ENCODE measurements around the gene EDAR. TPM values are rescaled to one million over a fixed set of nuclear protein-coding genes. Genes with fewer than 3 reads are reported as not detected.

EDAR gene
- polyA plus RNA-seq, 1 experiment: not detected

DNA sequence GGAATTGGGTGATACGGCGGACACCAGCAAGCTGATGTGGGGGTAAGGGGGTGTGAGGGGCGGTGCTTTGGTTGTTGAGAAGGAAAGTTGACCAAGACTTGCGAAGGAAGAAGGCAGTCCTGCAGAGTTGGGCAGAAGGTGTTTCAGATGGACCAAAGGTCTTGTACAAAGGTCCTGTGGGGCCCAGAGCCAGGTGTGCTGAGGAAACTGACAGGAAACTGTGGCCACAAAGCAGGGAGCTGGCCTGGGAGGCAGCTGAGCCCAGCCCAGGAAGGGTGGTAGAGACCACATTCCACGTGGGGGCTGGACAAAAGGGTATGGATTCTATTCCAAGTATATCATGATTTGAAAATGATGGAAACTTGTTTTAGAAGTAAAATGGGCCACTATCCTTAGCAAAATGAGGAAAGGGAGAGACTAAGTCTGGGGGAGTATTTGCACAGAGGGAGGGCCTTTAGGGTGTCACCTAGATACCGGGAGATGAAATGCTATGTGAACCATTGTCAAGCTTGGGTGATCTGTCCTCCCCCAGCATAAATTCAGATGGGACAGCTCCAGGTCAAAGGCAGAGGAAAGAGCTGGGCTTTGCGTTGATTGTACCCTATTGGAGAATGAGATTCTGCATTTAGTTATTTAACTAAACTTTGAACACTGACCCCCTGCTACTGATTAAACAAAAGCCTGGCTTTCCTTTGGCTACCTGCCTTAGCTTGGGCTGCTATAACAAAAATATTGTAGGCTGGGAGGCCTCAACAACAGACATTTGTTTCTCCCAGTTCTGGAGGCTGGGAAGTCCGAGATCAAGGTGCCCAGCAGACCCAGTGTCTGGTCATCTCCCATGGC is 4.3 kb upstream of the EDAR start:
- Histone ChIP-seq H3K4me3 (ENCODE audit: low read depth, low read length) (no peak overlapping the region), H3K27me3 (ENCODE audit: control insufficient read depth, insufficient read depth, low read length) (peaks cover 7% of the 10 kb centered on the region), H3K36me3 (ENCODE audit: control insufficient read depth, insufficient read depth, low read length) (no peaks in the 10 kb centered on the region)
- ChIA-PET POLR2A (no interaction called here), CTCF (interaction anchor here (0.8 to 1.6 kb wide), 2 partner anchors 9 to 24 kb away, joined by 3 to 4 read pairs; no protein-coding TSS in a partner anchor)
- no peak for DNase-seq (ENCODE audit: low read depth)
- no peak for TF ChIP-seq CTCF (IDR thresholded peaks at IDR 0.05; ENCODE audit: insufficient read depth, low read depth, low read length)

- POLR2A ChIA-PET: no interaction called here
- TF ChIP-seq CTCF (IDR thresholded peaks at IDR 0.05; ENCODE audit: insufficient read depth, low read depth, low read length): no peak
- Histone ChIP-seq H3K27me3 (ENCODE audit: control insufficient read depth, insufficient read depth, low read length) (peaks cover 16% of the 10 kb centered on the region), H3K4me3 (ENCODE audit: low read depth, low read length) (no peak overlapping the region), H3K36me3 (ENCODE audit: control insufficient read depth, insufficient read depth, low read length) (no peaks in the 10 kb centered on the region)
- no peak for DNase-seq (ENCODE audit: low read depth)
- CTCF ChIA-PET: no interaction called here
Measured at GRCh38 chr2:108988076-108988795, 784 bp downstream of the EDAR start.

DNA sequence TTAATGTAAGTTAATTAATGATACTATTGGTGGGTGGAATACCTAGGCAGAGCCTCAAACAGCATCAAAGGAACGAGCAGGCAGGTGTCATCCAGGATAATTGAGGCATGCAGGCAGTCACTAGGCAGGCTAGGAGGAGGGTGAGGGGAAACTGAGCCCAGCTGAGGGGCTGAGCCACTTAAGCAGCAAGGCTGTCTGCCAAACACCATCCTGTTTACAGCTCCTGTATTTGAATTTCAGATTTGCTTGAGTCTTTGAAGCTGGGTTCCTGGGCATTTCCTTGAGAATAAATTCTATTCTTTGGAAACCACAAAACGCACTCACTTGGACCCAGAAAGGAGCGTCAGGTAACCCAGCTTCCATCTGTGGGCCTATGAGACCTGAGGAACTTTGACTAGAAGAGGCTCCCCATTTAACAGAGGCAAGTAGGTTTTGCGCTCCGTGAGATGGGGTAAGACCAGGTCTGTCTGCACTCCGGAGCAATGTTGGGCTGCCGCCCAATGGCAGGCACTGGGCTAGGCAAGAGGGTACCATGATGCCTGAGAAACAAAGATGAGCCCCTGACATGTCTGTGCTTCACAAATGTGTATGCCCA is 2.0 kb downstream of the EDAR start:
- no peak for TF ChIP-seq CTCF (IDR thresholded peaks at IDR 0.05; ENCODE audit: insufficient read depth, low read depth, low read length)
- no peak overlapping the region for H3K4me3 ChIP-seq (ENCODE audit: low read depth, low read length)
- DNase-seq (ENCODE audit: low read depth): no peak
- ChIA-PET CTCF (no interaction called here), POLR2A (no interaction called here)
- H3K27me3 ChIP-seq (ENCODE audit: control insufficient read depth, insufficient read depth, low read length): peaks cover 16% of the 10 kb centered on the region
- no peaks in the 10 kb centered on the region for H3K36me3 ChIP-seq (ENCODE audit: control insufficient read depth, insufficient read depth, low read length)

DNA sequence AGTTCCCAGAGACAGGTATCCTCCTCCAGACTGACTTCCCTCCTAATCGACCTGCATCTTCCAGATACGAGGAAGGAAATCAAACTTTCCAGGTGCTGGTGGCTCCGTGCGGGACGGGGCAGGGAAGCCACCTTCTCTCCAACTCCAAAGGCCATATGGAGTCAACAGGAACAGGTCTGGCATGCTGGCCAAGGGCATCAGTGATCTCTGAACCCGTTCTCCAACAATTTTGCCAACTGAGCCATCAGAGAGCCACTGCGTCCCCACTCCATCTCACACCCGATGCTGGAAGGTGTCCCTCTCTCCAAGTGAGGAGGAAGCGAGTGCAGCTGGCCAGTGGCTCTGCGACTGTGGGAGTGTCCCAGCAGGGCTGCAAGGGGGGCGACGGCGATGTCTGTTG is 5.4 kb downstream of the EDAR start:
- Histone ChIP-seq H3K36me3 (ENCODE audit: control insufficient read depth, insufficient read depth, low read length) (no peaks in the 10 kb centered on the region), H3K4me3 (ENCODE audit: low read depth, low read length) (no peak overlapping the region), H3K27me3 (ENCODE audit: control insufficient read depth, insufficient read depth, low read length) (peaks cover 32% of the 10 kb centered on the region)
- no peak for TF ChIP-seq CTCF (IDR thresholded peaks at IDR 0.05; ENCODE audit: insufficient read depth, low read depth, low read length)
- POLR2A ChIA-PET: no interaction called here
- DNase-seq (ENCODE audit: low read depth): no peak
- CTCF ChIA-PET: interaction anchor here (1.0 kb wide), 1 partner anchor 8 kb away, joined by 4 read pairs; no protein-coding TSS in a partner anchor

GRCh38 chr2:108983061-108983460 is 6.0 kb downstream of the EDAR start:
- DNase-seq (ENCODE audit: low read depth): no peak
- Histone ChIP-seq H3K4me3 (ENCODE audit: low read depth, low read length) (no peak overlapping the region), H3K36me3 (ENCODE audit: control insufficient read depth, insufficient read depth, low read length) (no peaks in the 10 kb centered on the region), H3K27me3 (ENCODE audit: control insufficient read depth, insufficient read depth, low read length) (peaks cover 33% of the 10 kb centered on the region)
- no peak for TF ChIP-seq CTCF (IDR thresholded peaks at IDR 0.05; ENCODE audit: insufficient read depth, low read depth, low read length)
- CTCF ChIA-PET: no interaction called here
- POLR2A ChIA-PET: no interaction called here

All from BJ (cell line).